CD4-positive, alpha-beta T cell treated with Interleukin-1 beta for 1 hour (primary cell): ENCODE measurements around the gene RFC5.
"Not testable (repeated sequence)": the region's sequence is repeated elsewhere in the genome, so short reads cannot be mapped to it uniquely, and the experiment has no call there.

Source experiments
- DNase-seq, 2 donors: peaks; one replicate each; pipeline ENCODE4 v3.0.0-alpha.2; 2020 to 2022

RFC5 gene, protein sequence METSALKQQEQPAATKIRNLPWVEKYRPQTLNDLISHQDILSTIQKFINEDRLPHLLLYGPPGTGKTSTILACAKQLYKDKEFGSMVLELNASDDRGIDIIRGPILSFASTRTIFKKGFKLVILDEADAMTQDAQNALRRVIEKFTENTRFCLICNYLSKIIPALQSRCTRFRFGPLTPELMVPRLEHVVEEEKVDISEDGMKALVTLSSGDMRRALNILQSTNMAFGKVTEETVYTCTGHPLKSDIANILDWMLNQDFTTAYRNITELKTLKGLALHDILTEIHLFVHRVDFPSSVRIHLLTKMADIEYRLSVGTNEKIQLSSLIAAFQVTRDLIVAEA

DNA sequence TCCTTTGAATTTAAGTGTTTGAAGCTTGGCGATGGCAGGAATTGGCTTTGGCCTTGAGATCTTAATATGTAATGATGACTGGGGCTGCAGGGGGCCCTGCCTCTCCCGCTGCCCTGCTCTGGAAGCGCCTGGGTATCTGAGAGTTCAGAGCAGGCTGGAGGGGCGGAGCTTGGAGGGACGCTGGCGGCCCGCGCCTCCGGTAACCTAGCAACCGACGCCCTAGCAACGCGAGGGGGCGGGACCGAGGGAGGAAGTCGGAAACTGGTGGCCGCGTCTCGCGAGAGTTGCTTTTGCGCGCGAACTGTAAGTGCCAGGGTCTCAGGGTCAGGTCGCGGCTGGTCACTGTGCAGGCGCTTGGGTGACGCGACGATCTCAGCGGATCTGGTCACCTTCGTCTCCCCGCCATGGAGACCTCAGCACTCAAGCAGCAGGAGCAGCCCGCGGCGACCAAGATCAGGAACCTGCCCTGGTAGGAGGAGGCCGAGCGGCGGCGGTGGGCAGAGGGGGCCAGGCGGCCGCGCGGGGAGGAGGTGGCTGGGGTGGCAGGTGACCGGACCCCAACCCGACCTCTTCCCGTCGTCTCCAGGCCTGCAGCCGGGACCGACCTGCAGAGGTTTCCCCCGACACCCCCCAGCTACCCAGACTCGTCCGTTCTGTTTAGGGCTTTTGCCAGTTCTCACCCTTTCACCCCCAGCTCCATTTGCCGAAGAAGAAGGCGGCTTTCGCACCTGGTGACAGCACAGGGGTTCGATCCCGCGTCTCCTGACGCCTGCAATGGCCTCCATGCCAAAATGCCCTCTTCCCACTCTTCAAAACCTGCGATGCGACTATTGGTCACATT, at the start of gene RFC5:
Gene RFC5, plus strand, starts transcription at position 280 of the 841 bp plus-strand sequence. Its CDS starts 125 bp downstream, at position 405.
- peak; percentile 97 for DNase-seq

- no peak for DNase-seq
These were observed 49.5 kb upstream of the RFC5 start for GRCh38 chr12:117967043-117967442.

- no peak for DNase-seq
These were observed 49.0 kb upstream of the RFC5 start for GRCh38 chr12:117967512-117967911.

DNA sequence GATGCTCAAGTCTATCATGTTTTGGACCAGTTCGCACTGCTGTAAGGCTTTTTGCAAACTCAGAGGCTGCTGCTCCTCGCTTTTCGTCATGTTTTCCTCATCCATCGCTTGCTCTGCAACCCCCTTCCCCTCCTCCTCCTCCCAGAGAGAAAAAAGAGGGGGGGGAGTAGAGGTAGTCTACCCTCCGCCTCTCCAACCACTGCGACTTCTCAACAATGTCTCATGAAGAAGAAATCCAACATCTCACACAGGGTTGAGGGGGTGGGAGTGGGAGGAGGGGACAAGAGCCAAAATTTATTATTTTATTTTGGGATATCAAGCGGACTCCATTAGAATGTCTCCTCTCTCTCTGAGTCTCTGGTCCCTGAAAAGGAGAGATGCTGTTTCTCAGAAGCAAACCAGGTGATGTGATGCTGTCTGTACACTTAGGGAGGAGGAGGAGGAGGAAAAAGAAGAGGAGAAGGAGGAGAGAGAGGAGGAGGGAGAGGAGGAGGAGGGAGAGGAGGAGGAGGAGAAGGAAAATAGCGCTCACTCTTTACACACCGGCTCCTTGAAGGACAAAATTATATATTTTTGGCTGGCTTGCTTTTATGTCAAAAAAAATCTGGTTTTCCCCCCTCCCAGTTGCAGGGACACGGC, 48.2 kb upstream of the RFC5 start:
- no peak for DNase-seq

DNA sequence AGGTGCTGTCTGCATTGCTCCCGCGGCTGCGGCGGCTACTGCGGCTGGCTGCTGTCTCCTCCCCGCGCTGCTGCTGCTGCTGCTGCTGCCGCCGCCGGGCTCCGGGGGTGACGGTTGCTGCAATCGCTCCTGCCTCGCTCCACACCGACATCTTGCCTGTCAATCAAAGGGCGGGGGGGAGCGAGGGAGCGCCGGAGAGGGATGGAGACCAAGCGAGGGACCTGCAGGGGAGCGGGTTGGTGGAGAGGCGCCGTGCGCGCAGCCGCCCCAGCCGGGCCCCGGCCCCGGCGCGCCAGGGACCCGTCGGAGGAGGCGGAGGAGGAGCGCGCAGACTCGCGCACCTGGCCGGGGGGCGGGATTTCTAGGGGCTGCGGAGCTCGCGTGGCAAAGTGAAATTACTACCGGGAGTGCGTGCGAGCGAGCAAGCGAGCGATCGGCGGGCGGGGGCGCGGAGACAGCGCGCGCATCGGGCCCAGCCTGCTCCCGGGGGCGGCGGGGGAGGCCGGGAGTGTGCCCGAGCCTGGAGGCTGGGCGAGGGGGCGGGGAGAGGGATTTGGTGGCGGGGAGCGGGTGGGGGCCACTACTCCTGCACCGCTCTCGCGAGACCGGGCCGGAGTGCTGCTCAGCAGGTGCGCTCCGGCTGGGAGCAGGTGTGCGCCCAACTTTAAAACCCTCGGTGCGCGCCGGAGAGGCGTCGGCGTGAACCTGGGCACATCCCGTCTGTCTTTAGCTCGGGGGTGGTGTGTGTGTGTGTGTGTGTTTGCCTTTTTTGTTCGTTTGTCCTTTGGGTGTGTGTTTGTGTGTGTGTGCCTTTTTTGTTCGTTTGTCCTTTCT, 47.5 kb upstream of the RFC5 start, which contains the start of gene KSR2:
Gene KSR2, minus strand, starts transcription at position 165 of the 834 bp plus-strand sequence. CDS start 735 bp downstream, outside the sequence.
- peak; percentile 35 to 43 for DNase-seq

DNA sequence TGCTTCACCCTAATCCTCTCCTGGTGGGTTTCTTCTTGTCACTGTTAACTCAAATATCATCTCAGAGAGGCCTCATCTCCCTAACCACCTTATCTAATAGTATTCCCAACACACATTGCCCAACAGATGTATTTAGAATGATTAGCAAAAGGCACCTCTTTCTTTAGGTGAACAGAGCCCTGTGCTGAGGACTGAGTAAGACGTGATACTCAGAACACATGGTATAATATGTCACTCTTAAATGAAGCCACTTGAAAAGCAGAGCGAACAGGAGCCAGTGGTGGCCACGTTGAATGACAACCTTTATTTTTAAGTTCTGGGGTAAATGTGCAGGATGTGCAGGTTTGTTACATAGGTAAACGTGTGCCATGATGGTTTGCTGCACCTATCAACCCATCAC, 46.2 kb upstream of the RFC5 start:
- DNase-seq, result no peak

DNA sequence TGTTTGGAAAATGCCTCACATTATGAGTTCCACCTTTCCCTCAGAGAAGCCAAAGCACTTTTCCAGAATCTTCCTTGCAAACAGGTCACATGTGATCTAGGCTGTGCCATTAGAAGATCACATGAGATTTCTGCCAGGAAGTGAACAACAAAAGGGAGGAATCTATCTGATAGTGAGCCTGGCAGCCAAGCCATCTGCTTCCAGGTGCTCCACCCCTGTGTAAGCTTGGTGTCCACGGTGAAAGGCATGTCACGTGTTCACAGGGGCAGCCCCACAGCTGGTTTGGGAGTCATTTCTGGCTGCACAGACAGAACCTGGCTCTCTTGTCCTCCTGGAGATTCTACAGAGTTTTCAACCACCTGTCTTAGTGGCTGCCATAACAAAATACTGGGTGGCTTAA, 44.2 kb upstream of the RFC5 start:
- no peak for DNase-seq

DNA sequence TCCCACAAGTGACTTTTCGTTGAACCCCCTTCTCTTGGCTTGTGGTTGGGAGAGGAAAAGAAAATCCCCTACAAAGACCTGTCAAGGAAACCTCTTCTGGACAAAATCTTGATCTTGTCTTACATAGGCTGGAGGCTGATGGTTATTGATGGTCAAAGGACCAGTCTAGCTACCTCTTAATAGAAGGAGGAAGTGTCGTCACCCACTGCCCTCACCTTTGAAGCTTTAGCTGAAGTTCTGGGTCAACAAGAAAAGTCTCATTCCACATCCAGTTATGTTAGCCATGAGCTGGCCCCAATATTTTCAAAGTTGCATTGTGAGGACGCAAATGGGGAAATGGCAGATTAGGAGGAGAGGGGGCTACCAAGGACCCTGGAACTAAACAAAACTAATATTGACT, 41.5 kb upstream of the RFC5 start:
- no peak for DNase-seq

- no peak for DNase-seq
These were observed 39.1 kb upstream of the RFC5 start for GRCh38 chr12:117977373-117977772.

DNA sequence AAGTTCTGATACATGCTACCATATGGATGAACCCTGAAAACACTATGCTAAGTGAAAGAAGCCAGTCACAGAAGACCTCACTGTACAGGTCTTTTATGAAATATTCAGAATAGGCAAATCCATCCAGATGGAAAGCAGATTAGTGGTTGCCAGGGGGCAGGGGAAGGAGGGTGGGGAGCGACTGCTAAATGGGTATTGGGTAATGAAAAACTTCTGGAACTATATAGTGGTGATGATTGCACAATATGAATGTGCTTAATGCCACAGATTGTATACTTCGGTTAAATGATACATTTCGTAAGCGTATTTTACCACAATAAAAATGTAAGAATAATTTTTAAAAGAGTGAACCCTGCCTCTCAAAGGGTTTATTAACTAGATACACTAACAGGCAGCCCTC, 35.9 kb upstream of the RFC5 start:
- no peak for DNase-seq

DNA sequence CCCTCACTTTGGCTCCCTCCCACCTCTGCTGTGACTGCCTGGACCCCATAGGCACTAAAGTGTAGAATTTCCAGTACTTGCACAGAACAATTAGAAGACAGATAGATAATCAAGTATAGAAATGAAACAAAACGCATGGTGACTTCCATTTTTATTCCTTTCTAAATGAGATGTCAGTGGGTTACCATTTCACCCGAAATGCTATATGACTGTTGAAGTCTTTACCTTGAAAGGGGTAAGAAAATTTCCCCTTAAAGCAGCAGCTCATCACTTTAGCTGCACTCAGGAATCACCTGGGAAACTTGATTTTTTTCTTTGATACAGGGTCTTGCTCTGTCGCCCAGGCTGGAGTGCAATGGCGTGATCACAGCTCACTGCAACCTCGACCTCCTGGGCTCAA, 35.2 kb upstream of the RFC5 start:
- DNase-seq, result no peak

- DNase-seq, result no peak
These were observed 31.3 kb upstream of the RFC5 start for GRCh38 chr12:117985182-117985581.

GRCh38 chr12:117986705-117987469, 29.6 kb upstream of the RFC5 start:
- no peak for DNase-seq

- no peak for DNase-seq
These were observed 21.7 kb upstream of the RFC5 start for GRCh38 chr12:117994551-117995438.

- no peak for DNase-seq
These were observed 17.8 kb upstream of the RFC5 start for GRCh38 chr12:117998719-117999118.

DNA sequence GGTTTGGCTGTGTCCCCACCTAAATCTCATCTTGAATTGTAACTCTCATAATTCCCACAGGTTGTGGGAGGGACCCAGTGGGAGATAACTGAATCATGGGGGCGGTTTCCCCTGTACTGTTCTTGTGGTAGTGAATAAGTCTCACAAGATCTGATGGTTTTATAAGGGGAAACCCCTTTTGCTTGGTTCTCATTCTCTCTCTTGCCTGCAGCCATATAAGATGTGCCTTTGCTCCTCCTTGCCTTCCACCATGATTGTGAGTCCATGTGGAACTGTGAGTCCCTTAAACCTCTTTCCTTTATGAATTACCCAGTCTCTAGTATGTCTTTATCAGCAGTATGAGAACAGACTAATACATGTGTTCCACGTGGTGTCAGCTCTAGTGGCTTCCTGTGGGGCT, 16.7 kb upstream of the RFC5 start:
- DNase-seq, result not testable (repeated sequence)

- DNase-seq, result no peak
These were observed 5.6 kb upstream of the RFC5 start for GRCh38 chr12:118010903-118011302.

- DNase-seq, result no peak
These were observed 5.1 kb upstream of the RFC5 start for GRCh38 chr12:118011377-118011776.

GRCh38 chr12:118011961-118012360, 4.5 kb upstream of the RFC5 start:
- no peak for DNase-seq

DNA sequence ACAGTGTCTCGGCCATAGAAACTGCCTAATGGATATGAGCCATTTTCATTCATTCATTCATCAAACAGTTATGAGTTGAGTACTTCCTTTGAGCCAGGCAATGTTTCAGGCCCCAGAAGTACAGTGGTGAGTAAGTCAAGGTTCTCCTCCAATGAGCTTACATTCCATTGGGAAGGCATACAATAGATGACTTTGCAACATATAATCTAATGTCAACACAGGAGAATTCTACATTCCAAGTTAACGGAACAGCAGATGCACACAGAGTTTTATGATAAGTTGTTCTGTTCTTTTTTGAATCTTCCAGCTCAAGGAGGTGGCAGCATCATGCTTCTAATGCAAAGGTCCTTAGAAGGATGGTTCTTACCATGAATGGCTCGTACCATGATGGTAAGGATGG, 3.2 kb upstream of the RFC5 start:
- DNase-seq, result no peak

DNA sequence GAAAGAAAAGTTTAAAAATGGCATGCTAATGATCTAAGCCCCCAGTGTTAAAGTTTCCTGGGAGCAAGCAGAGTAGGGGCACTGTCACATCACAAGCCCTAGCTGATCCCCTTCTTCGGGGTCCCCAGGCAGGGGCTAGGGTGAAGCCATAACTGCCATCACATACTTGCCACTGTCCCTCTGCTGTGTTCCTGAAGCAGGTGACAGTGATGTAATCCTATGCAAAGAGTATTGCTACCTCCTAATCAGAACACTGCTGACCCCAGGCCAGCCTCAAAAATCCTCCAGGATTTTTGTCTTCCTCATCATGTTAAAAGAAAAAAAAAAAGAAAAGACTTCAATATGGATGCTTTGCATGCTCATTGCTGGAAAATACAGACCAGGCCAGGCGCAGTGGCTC, 1.2 kb upstream of the RFC5 start:
- no peak for DNase-seq
